Bladder microvascular endothelial cell (primary cell): Measurements from ENCODE around the gene PHETA1. TPM values are rescaled to one million over a fixed set of nuclear protein-coding genes. Genes with fewer than 3 reads are reported as not detected.

Source experiments
- total RNA-seq: library from RNA; depleted of rRNA; stranded (reverse); fragments of >200 nt; gene quantifications from 2 replicates; pipeline ENCODE4 v1.2.3, GENCODE V29; 2014

The PHETA1 gene, protein sequence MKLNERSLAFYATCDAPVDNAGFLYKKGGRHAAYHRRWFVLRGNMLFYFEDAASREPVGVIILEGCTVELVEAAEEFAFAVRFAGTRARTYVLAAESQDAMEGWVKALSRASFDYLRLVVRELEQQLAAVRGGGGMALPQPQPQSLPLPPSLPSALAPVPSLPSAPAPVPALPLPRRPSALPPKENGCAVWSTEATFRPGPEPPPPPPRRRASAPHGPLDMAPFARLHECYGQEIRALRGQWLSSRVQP
- 3.9 and 9.9 TPM in 2 replicates for total RNA-seq

DNA sequence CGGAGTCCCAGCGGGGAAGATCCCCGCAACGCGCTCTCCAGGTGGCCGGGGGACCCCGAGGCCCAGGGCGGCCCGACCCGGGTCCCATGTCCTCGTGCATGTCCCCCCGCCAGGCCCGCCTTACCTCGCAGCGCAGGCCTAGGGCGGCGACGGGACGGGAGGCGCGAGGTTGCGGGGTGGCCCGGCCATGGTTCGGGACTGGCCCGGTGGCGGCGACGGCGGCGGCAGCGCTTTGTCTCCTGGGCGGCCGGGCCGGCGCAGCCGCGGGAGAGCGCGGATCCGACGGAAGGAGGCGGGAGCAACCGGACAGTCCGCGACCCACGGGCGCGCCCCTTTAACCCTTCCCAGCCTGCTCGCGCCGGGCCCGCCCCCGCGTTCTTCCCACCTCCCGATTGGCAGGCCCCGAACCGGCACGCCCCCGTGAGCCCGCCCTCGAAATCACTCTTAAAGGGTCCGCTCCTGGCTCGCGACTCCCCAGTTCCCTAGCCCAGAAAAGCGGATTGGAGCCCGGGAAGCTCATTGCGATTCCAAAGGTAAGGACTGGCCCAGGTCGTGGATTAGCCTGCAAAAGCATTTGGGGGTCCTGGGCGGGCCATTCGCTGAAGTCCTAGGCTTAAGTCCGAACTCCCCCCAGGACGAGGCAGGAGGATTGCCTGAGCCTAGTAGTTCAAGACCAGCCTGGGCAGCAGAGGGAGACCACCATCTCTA is at the start of gene PHETA1:
Gene PHETA1, minus strand, starts transcription at position 308 of the 708 bp plus-strand sequence. CDS start 5,668 bp downstream, outside the sequence.

DNA sequence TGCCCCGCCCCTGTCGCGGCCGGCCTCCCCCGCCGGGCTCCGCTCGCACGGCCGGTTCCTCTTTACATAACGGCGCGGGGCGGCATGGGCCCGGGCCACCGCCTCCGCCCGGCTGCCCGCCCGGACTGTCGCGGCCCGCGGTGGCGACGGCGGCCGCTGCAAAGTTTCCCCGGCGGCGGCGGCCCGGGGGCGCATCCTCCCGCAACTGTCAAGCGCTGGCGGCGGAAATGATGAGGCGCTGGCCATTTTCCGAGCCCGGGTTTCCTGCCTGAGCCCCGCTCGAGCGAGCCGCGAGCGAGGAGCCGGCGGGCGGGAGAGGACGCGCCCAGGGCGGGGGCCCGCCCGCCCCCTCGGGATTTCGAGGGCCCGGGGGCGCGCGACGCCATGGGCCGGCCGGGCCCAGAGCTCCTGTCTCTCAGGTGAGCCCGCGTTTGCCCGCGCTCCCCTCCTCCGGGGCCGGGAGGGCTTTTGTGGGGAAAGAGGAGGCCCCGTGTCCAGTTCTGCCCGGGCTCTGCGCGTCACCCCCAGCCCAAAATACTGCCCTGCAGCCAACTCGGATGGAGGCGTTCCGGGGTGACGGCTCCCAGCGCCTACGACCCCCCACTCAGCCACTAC is 37.1 kb upstream of the PHETA1 start, which contains the start of gene SH2B3:
Gene SH2B3, plus strand, starts transcription at position 65 of the 615 bp plus-strand sequence. CDS start 12,223 bp downstream, outside the sequence.

Other genes starting within 250 kb of the PHETA1 start
- gene SH2B3, start 36.8 kb upstream of the PHETA1 start, total RNA-seq, result 37.6 and 56.8 TPM in 2 replicates
- 15.4 and 40.9 TPM in 2 replicates for gene ATXN2, start 230.2 kb upstream of the PHETA1 start, total RNA-seq